ENCODE measurements around the gene GET3. TPM values are rescaled to one million over a fixed set of nuclear protein-coding genes. Genes with fewer than 3 reads are reported as not detected.

Gene GET3
- total RNA-seq, 1 experiment from 2014 or later: 110 TPM

GRCh38 chr19:12792051-12792852 lies 55.0 kb downstream of the GET3 start (continued):
- no peak for TF ChIP-seq CBFB (CRISPR knock-in tag; IDR thresholded peaks at IDR 0.05; ENCODE audit: low read depth)
- TF ChIP-seq ZNF532 (CRISPR knock-in tag; IDR thresholded peaks at IDR 0.05; ENCODE audit: borderline replicate concordance): no peak
- no peak for TF ChIP-seq E2F4 (CRISPR knock-in tag; IDR thresholded peaks at IDR 0.05; ENCODE audit: borderline replicate concordance, low read depth)
- TF ChIP-seq GTF2I (CRISPR knock-in tag; conservative IDR thresholded peaks at IDR 0.05): no peak
- TF ChIP-seq SOX15 (CRISPR knock-in tag; IDR thresholded peaks at IDR 0.05): no peak
- peak; percentile 86 for TF ChIP-seq ESRRA (CRISPR knock-in tag; IDR thresholded peaks at IDR 0.05; ENCODE audit: borderline replicate concordance)
- no peak for TF ChIP-seq PREB (CRISPR knock-in tag; IDR thresholded peaks at IDR 0.05; ENCODE audit: borderline replicate concordance)
- no peak for TF ChIP-seq MXD4 (CRISPR knock-in tag; IDR thresholded peaks at IDR 0.05; ENCODE audit: borderline replicate concordance)
- TF ChIP-seq AFF4 (CRISPR knock-in tag; IDR thresholded peaks at IDR 0.05; ENCODE audit: borderline replicate concordance): no peak
- TF ChIP-seq TEAD1 (CRISPR knock-in tag; IDR thresholded peaks at IDR 0.05): no peak
- no peak for TF ChIP-seq CDX4 (CRISPR knock-in tag; IDR thresholded peaks at IDR 0.05; ENCODE audit: borderline replicate concordance)
- no peak for TF ChIP-seq ZNF317 (CRISPR knock-in tag; IDR thresholded peaks at IDR 0.05; ENCODE audit: borderline replicate concordance, low read depth)
- TF ChIP-seq ZBTB43 (CRISPR knock-in tag; IDR thresholded peaks at IDR 0.05): no peak
- TF ChIP-seq STAT6 (CRISPR knock-in tag; conservative IDR thresholded peaks at IDR 0.05; ENCODE audit: low read depth): no peak
- no peak; the same call in 1 of the 2 replicates for TF ChIP-seq ETV6 (CRISPR knock-in tag; IDR thresholded peaks at IDR 0.05)
- no peak for TF ChIP-seq NFE2L1 (CRISPR knock-in tag; IDR thresholded peaks at IDR 0.05)
- no peak for TF ChIP-seq ZSCAN18 (CRISPR knock-in tag; IDR thresholded peaks at IDR 0.05)
- no peak for TF ChIP-seq ATF1 (CRISPR knock-in tag; IDR thresholded peaks at IDR 0.05)
- TF ChIP-seq MLX (CRISPR knock-in tag; IDR thresholded peaks at IDR 0.05): no peak
- 0 out of 2 replicates have a peak, but pooled peaks have one; percentile 23 for TF ChIP-seq JUN (CRISPR knock-in tag; IDR thresholded peaks at IDR 0.05)
